ENCODE data around the gene SNORC.

SNORC gene

DNA sequence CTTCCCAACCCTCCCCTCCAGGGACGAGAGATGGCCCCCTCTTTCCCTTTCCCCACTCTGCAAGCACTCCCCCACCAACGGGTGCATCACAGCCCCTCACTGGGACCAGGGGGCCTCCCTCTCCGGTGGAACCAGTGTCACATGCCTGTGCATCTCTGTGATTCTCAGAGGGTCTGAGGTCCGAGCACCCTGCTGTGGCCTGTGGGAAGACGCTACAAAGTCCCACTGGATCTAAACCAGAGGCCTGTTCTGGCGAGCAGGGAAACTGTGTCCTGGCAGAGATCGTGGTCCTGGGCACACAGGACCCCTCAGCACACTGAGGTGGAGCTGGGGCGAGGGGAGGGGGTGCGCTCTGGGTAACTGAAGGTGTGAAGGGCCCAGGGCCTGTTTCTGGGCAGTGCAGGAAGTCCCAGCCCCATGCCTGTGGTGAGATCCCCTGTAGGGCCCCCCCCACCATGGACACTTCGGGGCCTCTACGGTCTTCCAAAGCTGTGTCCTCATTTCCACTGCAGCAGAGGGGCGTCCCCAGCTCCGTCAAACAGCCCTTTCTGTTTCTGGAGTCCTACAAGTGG is 8.0 kb downstream of the SNORC start:
- Histone ChIP-seq H3K4me3 (ENCODE audit: low read depth, low read length) (no peak overlapping the region), H3K4me1 (ENCODE audit: control insufficient read depth, insufficient read depth, low read length) (no peaks in the 10 kb centered on the region), H3K9ac (ENCODE audit: low read depth, low read length) (no peak overlapping the region), H3K9me3 (ENCODE audit: control insufficient read depth, insufficient read depth, low read length) (no peaks in the 10 kb centered on the region), H3K27me3 (ENCODE audit: control insufficient read depth, insufficient read depth, low read length) (peaks cover 24% of the 10 kb centered on the region), H3K36me3 (ENCODE audit: control insufficient read depth, insufficient read depth, low read length) (no peaks in the 10 kb centered on the region)

DNA sequence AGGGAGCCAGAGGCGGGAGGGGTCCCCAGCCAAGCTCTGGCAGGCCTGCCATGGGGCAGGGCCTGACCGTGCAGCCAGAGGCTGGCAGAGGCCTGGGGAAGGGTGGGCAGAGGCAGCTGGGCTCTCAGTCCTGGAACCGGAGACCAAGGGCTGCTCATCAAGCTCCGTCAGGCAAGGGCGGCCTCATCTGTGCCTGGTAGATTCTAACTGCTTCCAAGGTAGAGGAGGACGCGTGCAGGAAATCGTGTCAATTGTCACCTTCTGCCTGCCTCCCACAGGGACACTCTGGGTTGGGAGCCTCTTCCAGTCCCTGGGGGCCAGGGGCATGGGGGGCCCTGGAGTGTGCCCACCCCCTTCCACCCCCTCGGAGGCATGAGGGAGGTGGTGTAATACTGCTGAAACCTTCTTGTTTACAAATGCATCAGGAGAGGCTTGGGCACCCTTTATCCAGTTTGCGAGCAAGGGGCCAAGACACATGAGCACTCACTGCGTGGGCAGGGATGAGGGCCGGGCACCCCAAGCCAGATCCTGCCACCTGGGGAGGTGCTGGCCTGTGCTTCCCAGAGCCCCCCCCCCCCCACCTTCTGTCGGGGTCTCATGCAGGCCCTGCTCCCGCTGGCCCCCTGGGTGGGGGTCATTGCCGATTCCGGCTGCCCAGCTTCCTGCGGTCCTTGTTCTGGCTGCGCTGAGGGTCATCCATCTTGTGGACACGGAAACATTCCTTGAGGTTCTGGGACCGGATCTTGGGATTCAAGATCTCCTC is 9.0 kb downstream of the SNORC start:
- no peaks in the 10 kb centered on the region for H3K9me3 ChIP-seq (ENCODE audit: control insufficient read depth, insufficient read depth, low read length)
- peaks cover 24% of the 10 kb centered on the region for H3K27me3 ChIP-seq (ENCODE audit: control insufficient read depth, insufficient read depth, low read length)
- H3K36me3 ChIP-seq (ENCODE audit: control insufficient read depth, insufficient read depth, low read length) = no peaks in the 10 kb centered on the region
- no peak overlapping the region for H3K4me3 ChIP-seq (ENCODE audit: low read depth, low read length)
- H3K4me1 ChIP-seq (ENCODE audit: control insufficient read depth, insufficient read depth, low read length) = no peaks in the 10 kb centered on the region
- no peak overlapping the region for H3K9ac ChIP-seq (ENCODE audit: low read depth, low read length)

DNA sequence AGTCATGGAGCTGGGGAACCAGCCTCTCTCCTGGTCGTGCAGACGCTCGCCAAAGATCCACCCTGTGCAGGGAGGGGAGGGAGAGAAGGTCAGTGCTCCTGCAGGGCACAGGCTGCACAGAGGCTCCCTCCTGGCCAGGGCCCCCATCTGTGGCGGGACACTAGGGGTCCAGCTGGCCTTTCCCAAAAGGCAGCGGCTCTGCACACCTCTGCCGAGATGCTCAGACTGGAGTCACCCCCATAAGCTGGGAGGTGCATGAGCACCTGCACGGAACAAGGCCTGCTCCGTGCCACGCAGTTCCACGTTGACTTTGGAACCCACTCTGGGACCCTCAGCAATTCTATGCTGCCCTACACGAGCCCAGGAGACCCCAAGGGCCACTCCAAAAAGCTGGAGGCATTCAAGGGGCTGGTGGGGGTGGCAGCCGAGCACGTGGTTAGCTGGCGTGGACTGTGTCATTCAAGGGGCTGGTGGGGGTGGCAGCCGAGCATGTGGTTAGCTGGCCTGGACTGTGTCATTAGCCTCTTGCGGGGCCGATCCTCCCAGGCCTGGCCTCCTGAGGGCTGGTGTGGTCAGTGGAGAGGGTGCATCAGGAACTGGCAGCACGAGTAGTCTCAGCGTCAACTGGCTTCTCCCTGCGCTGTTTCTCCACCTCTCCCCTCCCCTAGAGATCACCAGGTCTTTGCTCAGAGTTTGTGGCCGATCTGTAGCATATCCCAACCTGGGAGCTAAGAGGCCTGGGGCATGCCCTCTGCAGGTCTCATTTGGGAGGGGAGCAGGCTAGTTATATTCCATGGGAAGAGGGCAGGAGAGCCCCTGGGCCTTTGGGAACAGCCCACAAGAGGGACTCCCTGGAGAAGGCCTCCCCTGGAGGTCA is 9.8 kb downstream of the SNORC start:
- peaks cover 24% of the 10 kb centered on the region for H3K27me3 ChIP-seq (ENCODE audit: control insufficient read depth, insufficient read depth, low read length)
- no peaks in the 10 kb centered on the region for H3K9me3 ChIP-seq (ENCODE audit: control insufficient read depth, insufficient read depth, low read length)
- H3K9ac ChIP-seq (ENCODE audit: low read depth, low read length) = no peak overlapping the region

DNA sequence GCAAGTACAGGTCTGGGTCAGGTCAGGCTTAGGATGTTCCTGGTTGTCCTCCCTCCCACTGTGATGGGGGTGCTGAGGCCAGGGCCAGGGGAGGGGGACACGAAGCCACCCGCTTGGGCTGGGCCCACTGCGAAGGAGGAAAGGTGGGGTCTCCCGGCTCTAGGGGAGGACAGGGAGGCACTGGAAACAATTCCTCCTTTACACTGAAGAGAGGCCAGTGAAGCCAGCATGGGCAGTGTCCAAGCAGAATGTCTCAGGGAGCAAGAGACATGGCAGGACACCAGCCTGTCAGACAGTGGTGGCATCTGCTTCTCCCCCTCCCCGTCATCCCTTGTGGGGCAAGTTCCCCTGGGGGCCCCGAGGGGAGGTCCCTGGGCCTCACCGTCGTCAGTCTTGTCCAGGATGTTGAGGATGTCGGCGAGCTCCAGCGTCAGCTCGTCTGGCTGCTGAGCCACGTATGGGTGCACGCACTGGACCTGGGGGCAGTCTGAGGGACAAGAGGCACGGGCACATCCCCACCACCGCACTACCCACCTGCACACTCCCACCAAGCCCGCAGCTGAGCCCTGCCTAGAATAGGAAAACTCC is 10.8 kb downstream of the SNORC start:
- Histone ChIP-seq H3K4me1 (ENCODE audit: control insufficient read depth, insufficient read depth, low read length) (no peaks in the 10 kb centered on the region), H3K9ac (ENCODE audit: low read depth, low read length) (no peak overlapping the region), H3K27me3 (ENCODE audit: control insufficient read depth, insufficient read depth, low read length) (peaks cover 15% of the 10 kb centered on the region), H3K36me3 (ENCODE audit: control insufficient read depth, insufficient read depth, low read length) (no peaks in the 10 kb centered on the region), H3K4me3 (ENCODE audit: low read depth, low read length) (no peak overlapping the region), H3K9me3 (ENCODE audit: control insufficient read depth, insufficient read depth, low read length) (no peaks in the 10 kb centered on the region)

More for the DNA sequence above, 9.8 kb downstream of the SNORC start:
- no peak overlapping the region for H3K4me3 ChIP-seq (ENCODE audit: low read depth, low read length)
- H3K36me3 ChIP-seq (ENCODE audit: control insufficient read depth, insufficient read depth, low read length) = no peaks in the 10 kb centered on the region
- no peaks in the 10 kb centered on the region for H3K4me1 ChIP-seq (ENCODE audit: control insufficient read depth, insufficient read depth, low read length)

DNA sequence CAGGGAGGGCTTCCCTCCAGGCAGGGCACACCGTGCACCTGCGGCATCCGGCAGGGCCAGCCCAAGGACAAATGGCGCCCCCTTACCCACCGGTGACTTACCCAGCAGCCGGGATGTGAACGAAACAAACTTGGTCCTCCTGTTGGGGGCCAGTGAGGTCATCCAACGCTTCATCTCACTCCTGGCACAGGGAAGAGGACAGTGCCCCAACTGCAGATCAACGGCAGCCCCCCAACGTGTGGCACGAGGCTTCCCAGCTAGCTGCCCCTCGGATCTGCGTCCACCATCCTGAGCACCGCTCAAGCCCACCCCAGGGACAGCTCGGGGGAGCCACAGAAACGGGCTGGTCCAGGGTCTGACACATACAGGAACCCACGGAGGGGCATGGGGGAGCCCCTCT is 12.0 kb downstream of the SNORC start:
- Histone ChIP-seq H3K4me1 (ENCODE audit: control insufficient read depth, insufficient read depth, low read length) (no peaks in the 10 kb centered on the region), H3K27me3 (ENCODE audit: control insufficient read depth, insufficient read depth, low read length) (peaks cover 13% of the 10 kb centered on the region), H3K4me3 (ENCODE audit: low read depth, low read length) (no peak overlapping the region), H3K36me3 (ENCODE audit: control insufficient read depth, insufficient read depth, low read length) (peaks cover 2% of the 10 kb centered on the region), H3K9me3 (ENCODE audit: control insufficient read depth, insufficient read depth, low read length) (no peaks in the 10 kb centered on the region), H3K9ac (ENCODE audit: low read depth, low read length) (no peak overlapping the region)

DNA sequence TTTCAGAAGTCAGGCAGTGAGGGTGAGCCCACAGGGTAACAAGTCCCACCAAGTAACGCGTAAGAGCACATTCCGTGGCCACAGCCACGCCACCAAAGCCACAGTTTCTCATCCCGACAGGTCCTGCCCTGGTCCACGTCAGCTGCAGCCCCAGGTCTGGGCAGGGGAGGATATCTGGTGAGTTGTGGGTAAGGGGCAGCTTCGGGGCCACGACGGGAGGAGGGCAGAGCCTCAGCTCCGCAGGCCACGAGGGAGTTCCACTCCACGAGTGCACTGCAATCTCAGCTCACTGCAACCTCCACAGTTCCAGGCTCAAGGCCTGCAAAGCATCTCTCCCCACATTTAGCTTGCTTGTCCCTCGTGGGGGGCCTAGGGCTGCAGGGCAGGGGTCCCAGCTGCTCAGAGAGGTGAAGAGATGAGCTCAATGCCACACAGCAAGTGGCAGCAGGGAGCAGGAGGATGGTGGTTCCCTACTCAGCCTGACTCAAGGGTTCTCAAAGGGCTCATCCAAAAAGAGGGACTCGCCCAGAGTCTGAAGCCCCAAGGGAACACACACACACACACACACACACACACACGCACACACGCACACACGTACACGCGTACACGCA is 12.5 kb downstream of the SNORC start:
- Histone ChIP-seq H3K4me1 (ENCODE audit: control insufficient read depth, insufficient read depth, low read length) (no peaks in the 10 kb centered on the region), H3K27me3 (ENCODE audit: control insufficient read depth, insufficient read depth, low read length) (peaks cover 8% of the 10 kb centered on the region), H3K9me3 (ENCODE audit: control insufficient read depth, insufficient read depth, low read length) (no peaks in the 10 kb centered on the region)

DNA sequence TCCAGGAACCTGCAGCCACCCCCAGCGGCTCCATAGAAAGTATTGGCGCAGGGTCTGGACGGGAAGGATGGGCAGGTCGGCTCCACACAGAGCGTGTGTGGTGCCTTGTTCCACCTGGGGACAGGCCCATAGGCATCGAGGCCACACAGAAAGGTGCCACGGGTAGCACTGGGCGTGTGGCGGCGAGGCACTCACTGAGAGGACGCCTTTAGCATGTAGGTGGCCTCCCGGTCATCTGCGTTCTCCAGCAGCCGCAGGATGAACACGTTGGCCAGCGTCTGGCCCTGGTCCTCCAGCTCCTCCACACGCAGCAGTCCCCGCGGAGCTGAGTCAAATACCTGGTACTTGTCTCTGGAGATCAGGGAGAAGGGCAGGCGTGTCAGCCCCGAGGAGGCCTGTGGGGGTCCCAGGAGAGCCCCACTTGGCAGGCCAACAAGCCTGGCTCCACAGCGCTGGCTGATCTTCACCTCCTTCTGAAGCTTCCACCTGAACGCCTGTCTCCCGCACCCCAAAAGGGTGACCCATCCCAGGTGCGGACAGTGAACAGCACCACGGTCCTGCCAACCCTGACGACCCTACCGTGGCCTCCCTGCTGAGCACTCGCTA is 13.2 kb downstream of the SNORC start:
- no peak overlapping the region for H3K9ac ChIP-seq (ENCODE audit: low read depth, low read length)
- H3K4me3 ChIP-seq (ENCODE audit: low read depth, low read length) = no peak overlapping the region
- peaks cover 2% of the 10 kb centered on the region for H3K36me3 ChIP-seq (ENCODE audit: control insufficient read depth, insufficient read depth, low read length)
- no peaks in the 10 kb centered on the region for H3K9me3 ChIP-seq (ENCODE audit: control insufficient read depth, insufficient read depth, low read length)
- H3K27me3 ChIP-seq (ENCODE audit: control insufficient read depth, insufficient read depth, low read length) = peaks cover 2% of the 10 kb centered on the region
- H3K4me1 ChIP-seq (ENCODE audit: control insufficient read depth, insufficient read depth, low read length) = no peaks in the 10 kb centered on the region

More for the DNA sequence above, 12.5 kb downstream of the SNORC start:
- Histone ChIP-seq H3K9ac (ENCODE audit: low read depth, low read length) (no peak overlapping the region), H3K36me3 (ENCODE audit: control insufficient read depth, insufficient read depth, low read length) (peaks cover 2% of the 10 kb centered on the region), H3K4me3 (ENCODE audit: low read depth, low read length) (no peak overlapping the region)

DNA sequence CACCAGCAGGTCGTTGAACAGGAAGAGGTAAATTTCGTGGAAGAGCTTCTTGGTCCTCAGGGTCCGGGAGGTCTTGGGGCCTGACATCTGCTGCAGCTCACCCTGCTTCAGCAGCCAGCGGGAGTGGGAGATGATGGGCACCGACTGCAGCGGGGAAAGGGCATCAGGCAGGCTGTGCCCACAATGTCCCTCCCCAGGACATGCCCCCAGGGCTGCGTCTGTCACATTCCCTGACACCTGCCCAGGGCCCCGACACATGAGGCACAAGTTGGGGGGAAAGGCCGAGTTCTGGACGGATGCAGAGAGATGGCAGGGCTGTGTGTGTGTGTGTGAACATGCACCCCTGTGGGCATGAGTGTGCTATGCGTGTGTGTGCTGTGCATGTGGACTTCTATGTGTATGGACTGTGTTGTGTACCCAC is 13.9 kb downstream of the SNORC start:
- Histone ChIP-seq H3K4me1 (ENCODE audit: control insufficient read depth, insufficient read depth, low read length) (no peaks in the 10 kb centered on the region), H3K27me3 (ENCODE audit: control insufficient read depth, insufficient read depth, low read length) (no peaks in the 10 kb centered on the region), H3K9me3 (ENCODE audit: control insufficient read depth, insufficient read depth, low read length) (no peaks in the 10 kb centered on the region), H3K9ac (ENCODE audit: low read depth, low read length) (no peak overlapping the region), H3K4me3 (ENCODE audit: low read depth, low read length) (no peak overlapping the region), H3K36me3 (ENCODE audit: control insufficient read depth, insufficient read depth, low read length) (peaks cover 2% of the 10 kb centered on the region)

DNA sequence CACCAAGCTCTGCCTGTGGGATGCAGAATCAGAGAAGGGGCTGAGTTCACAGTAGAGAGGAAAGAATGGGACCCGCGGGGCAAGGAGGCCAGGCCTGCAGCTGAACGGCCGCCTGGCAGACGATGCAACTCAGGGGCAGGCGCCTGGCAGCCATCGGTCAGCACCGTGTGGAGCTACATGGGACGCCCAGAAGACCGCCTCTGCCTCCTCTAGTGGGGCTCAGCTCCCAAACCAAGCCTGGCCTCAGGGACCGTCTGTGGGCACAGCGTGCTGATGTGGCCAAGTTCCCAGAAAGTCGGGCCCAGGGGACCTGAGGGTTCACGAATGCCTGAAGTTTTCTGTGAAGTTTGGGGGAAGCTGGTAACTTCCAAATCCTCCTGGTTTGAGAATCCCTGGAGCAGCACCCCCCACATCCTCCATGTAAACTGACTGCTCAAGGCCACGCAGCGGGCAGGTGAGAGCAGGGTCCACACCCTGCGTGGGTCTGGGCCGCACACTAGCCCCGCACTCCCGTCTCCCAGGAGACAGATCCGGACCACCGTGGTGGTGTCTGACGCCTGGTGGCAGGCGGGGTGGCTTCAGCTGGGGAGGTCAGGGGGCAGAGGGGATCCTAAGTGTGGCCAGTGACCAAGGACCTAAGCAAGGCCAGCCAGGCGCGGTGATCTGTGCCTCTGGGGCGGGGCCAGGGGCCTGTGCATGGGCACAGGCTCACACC is 14.6 kb downstream of the SNORC start:
- Histone ChIP-seq H3K36me3 (ENCODE audit: control insufficient read depth, insufficient read depth, low read length) (peaks cover 2% of the 10 kb centered on the region), H3K4me3 (ENCODE audit: low read depth, low read length) (no peak overlapping the region), H3K4me1 (ENCODE audit: control insufficient read depth, insufficient read depth, low read length) (no peaks in the 10 kb centered on the region), H3K27me3 (ENCODE audit: control insufficient read depth, insufficient read depth, low read length) (no peaks in the 10 kb centered on the region), H3K9ac (ENCODE audit: low read depth, low read length) (no peak overlapping the region), H3K9me3 (ENCODE audit: control insufficient read depth, insufficient read depth, low read length) (no peaks in the 10 kb centered on the region)

DNA sequence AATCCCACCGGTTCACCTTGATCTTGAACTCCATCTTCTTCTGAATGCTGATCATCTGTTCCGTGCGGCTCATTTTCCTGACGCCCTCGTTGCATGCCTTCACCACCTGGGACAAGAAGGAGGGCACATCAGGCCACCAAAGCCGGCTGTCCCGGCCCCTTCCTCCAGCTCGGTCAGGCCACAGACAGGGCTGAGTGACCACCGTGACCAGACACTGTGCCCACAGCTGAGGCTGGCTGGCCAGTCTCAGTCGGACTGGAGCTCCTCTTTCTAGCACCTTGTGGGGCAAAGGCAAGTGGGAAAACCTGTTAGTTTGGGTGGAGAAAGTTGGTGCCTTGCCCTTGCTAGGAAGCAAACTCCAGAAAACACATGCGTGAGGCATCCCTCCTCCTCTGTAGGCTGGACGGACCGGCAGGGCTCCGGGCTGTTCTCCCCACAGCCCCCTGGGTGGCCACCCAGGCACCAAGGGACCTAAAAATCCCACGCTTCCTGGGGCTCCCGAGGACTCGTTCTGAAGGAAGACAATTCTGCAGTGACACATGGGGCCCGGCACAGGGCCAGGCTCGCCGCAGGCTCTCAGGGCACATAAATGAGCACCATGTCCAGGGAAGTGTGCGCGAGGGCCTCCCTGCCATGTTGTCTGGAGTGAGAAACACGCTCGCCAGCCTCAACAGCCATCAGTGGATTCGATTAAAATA is 15.3 kb downstream of the SNORC start:
- H3K9me3 ChIP-seq (ENCODE audit: control insufficient read depth, insufficient read depth, low read length) = no peaks in the 10 kb centered on the region
- no peak overlapping the region for H3K4me3 ChIP-seq (ENCODE audit: low read depth, low read length)
- H3K36me3 ChIP-seq (ENCODE audit: control insufficient read depth, insufficient read depth, low read length) = peaks cover 2% of the 10 kb centered on the region
- no peak overlapping the region for H3K9ac ChIP-seq (ENCODE audit: low read depth, low read length)
- no peaks in the 10 kb centered on the region for H3K4me1 ChIP-seq (ENCODE audit: control insufficient read depth, insufficient read depth, low read length)
- no peaks in the 10 kb centered on the region for H3K27me3 ChIP-seq (ENCODE audit: control insufficient read depth, insufficient read depth, low read length)

Data from iPS-15b (cell line).